ENCODE results near the gene C1QTNF3.

The C1QTNF3 gene

DNA sequence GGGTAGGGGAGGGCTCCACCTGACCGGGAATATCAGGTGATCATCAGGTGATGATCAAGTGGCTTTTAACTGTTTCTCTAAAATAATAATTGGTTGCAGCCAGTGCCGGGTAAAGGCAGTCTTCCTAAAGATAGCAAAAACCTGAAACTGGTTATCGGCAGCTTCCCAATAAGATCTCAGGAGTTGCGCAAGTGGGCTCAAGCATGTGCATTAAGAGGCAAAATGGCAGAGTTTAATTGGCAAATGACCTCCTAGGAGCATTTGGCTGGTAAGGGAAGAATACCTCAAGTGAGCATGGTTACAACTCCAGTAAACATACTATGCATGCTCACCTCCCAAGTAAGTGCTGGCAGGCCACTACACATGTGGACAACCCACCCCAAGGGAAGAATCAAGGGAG lies 4.2 kb downstream of the C1QTNF3 start:
- Histone ChIP-seq H3K79me2 (ENCODE audit: insufficient read depth, low read length) (no peaks in the 10 kb centered on the region), H3K9ac (ENCODE audit: low read length) (no peak overlapping the region), H3K27ac (ENCODE audit: low read depth, low read length) (no peak overlapping the region), H3F3A (ENCODE audit: insufficient read depth) (no peaks in the 10 kb centered on the region), H3K9me2 (replicated peaks; ENCODE audit: insufficient read depth, low read length) (no peaks in the 10 kb centered on the region), H3K27me3 (ENCODE audit: low read length) (no peaks in the 10 kb centered on the region), H3K4me2 (ENCODE audit: low read depth, low read length, poor library complexity, severe bottlenecking) (no peak overlapping the region), H3K9me3 (ENCODE audit: insufficient read depth, low read length) (no peaks in the 10 kb centered on the region), H3K4me3 (ENCODE audit: insufficient read depth, low read length, poor library complexity, severe bottlenecking) (no peak overlapping the region), H3K36me3 (ENCODE audit: low read length) (no peaks in the 10 kb centered on the region), H4K20me1 (ENCODE audit: low read depth, low read length) (no peaks in the 10 kb centered on the region), H2AFZ (ENCODE audit: low read depth, low read length, severe bottlenecking) (no peak overlapping the region)
- TF ChIP-seq EZH2phosphoT487 (conservative IDR thresholded peaks at IDR 0.05; ENCODE audit: low read length): no peak
- TF ChIP-seq, protein P1, sequence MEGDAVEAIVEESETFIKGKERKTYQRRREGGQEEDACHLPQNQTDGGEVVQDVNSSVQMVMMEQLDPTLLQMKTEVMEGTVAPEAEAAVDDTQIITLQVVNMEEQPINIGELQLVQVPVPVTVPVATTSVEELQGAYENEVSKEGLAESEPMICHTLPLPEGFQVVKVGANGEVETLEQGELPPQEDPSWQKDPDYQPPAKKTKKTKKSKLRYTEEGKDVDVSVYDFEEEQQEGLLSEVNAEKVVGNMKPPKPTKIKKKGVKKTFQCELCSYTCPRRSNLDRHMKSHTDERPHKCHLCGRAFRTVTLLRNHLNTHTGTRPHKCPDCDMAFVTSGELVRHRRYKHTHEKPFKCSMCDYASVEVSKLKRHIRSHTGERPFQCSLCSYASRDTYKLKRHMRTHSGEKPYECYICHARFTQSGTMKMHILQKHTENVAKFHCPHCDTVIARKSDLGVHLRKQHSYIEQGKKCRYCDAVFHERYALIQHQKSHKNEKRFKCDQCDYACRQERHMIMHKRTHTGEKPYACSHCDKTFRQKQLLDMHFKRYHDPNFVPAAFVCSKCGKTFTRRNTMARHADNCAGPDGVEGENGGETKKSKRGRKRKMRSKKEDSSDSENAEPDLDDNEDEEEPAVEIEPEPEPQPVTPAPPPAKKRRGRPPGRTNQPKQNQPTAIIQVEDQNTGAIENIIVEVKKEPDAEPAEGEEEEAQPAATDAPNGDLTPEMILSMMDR (IDR thresholded peaks at IDR 0.05; ENCODE audit: insufficient read depth, low read length, poor library complexity, severe bottlenecking): no peak

DNA sequence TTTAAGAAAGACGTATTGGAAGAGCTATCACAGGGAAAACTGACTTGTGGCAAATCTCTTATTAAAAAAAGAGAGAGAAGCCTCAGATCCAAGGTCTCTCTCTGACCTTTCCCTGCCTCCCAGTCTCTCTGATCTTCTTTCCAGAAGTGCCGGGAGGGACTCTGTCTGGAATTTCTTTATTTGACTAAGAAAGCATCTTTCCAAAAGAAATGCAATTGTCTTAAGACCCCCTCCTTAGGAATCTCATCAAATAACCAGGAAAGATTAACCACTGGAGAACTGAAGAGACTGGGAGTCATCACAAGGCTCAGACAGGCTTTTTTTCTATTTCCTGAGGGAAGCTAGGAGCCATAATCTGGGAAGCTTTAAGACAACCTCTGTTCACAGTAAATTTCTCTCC lies 4.6 kb downstream of the C1QTNF3 start:
- no peak overlapping the region for H3K4me3 ChIP-seq (ENCODE audit: insufficient read depth, low read length, poor library complexity, severe bottlenecking)
- no peak overlapping the region for H3K27ac ChIP-seq (ENCODE audit: low read depth, low read length)
- no peaks in the 10 kb centered on the region for H3K36me3 ChIP-seq (ENCODE audit: low read length)
- H4K20me1 ChIP-seq (ENCODE audit: low read depth, low read length): no peaks in the 10 kb centered on the region
- H3K79me2 ChIP-seq (ENCODE audit: insufficient read depth, low read length): no peaks in the 10 kb centered on the region
- no peaks in the 10 kb centered on the region for H3K9me3 ChIP-seq (ENCODE audit: insufficient read depth, low read length)
- TF ChIP-seq, protein P1 (IDR thresholded peaks at IDR 0.05; ENCODE audit: insufficient read depth, low read length, poor library complexity, severe bottlenecking): no peak
- TF ChIP-seq EZH2phosphoT487 (conservative IDR thresholded peaks at IDR 0.05; ENCODE audit: low read length): no peak
- no peak overlapping the region for H3K4me2 ChIP-seq (ENCODE audit: low read depth, low read length, poor library complexity, severe bottlenecking)
- H3K9ac ChIP-seq (ENCODE audit: low read length): no peak overlapping the region
- H3F3A ChIP-seq (ENCODE audit: insufficient read depth): no peaks in the 10 kb centered on the region
- no peaks in the 10 kb centered on the region for H3K9me2 ChIP-seq (replicated peaks; ENCODE audit: insufficient read depth, low read length)
- no peak overlapping the region for H2AFZ ChIP-seq (ENCODE audit: low read depth, low read length, severe bottlenecking)
- H3K27me3 ChIP-seq (ENCODE audit: low read length): no peaks in the 10 kb centered on the region

DNA sequence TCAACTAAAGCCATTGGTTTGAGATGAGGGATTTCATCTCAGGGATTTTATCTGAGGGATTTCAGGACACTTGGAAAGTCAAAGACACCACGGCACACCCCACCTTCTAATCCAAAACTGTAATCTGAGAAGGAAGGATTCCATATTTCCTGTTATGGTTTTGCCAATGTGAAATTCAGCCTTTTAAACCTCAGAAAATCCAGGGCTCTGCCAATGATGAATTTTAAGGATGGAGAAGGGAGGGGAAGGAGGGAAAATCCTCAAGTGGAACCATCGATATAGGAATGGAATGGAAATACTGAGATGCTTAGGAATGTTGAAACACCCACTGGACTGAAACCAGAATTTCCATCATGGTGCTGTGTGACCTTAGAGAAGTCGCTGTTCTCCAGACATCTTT lies 5.3 kb downstream of the C1QTNF3 start:
- H3K9ac ChIP-seq (ENCODE audit: low read length): no peak overlapping the region
- H3K27ac ChIP-seq (ENCODE audit: low read depth, low read length): no peak overlapping the region
- H3K79me2 ChIP-seq (ENCODE audit: insufficient read depth, low read length): no peaks in the 10 kb centered on the region
- no peaks in the 10 kb centered on the region for H3K9me3 ChIP-seq (ENCODE audit: insufficient read depth, low read length)
- no peaks in the 10 kb centered on the region for H4K20me1 ChIP-seq (ENCODE audit: low read depth, low read length)
- no peaks in the 10 kb centered on the region for H3K36me3 ChIP-seq (ENCODE audit: low read length)
- H3F3A ChIP-seq (ENCODE audit: insufficient read depth): no peaks in the 10 kb centered on the region
- H3K9me2 ChIP-seq (replicated peaks; ENCODE audit: insufficient read depth, low read length): no peaks in the 10 kb centered on the region
- no peak overlapping the region for H2AFZ ChIP-seq (ENCODE audit: low read depth, low read length, severe bottlenecking)
- H3K4me3 ChIP-seq (ENCODE audit: insufficient read depth, low read length, poor library complexity, severe bottlenecking): no peak overlapping the region
- no peaks in the 10 kb centered on the region for H3K27me3 ChIP-seq (ENCODE audit: low read length)
- H3K4me2 ChIP-seq (ENCODE audit: low read depth, low read length, poor library complexity, severe bottlenecking): no peak overlapping the region
- no peak for TF ChIP-seq EZH2phosphoT487 (conservative IDR thresholded peaks at IDR 0.05; ENCODE audit: low read length)
- TF ChIP-seq, protein P1 (IDR thresholded peaks at IDR 0.05; ENCODE audit: insufficient read depth, low read length, poor library complexity, severe bottlenecking): no peak
